ENCODE measurements around the gene TNFAIP8L2.

Gene TNFAIP8L2

GRCh38 chr1:151145304-151146071 lies 11.0 kb upstream of the TNFAIP8L2 start:
- no peak for TF ChIP-seq CTCF (IDR thresholded peaks at IDR 0.05; ENCODE audit: low read depth, low read length, missing control alignments)
- peak overlapping the region; percentile 51 for H3K4me3 ChIP-seq (replicated peaks; ENCODE audit: low read depth, low read length)
- no peak for DNase-seq (ENCODE audit: extremely low read depth, low read depth)

- no peak for TF ChIP-seq CTCF (IDR thresholded peaks at IDR 0.05; ENCODE audit: low read depth, low read length, missing control alignments)
- DNase-seq (ENCODE audit: extremely low read depth, low read depth), result no peak
- H3K4me3 ChIP-seq (replicated peaks; ENCODE audit: low read depth, low read length), result peak overlapping the region; percentile 51
These were observed 10.4 kb upstream of the TNFAIP8L2 start for GRCh38 chr1:151146072-151146411.

- peak; percentile 54 for DNase-seq (ENCODE audit: extremely low read depth, low read depth)
- no peak for TF ChIP-seq CTCF (IDR thresholded peaks at IDR 0.05; ENCODE audit: low read depth, low read length, missing control alignments)
- peak within 1 kb of the TSS; percentile 51 for H3K4me3 ChIP-seq (replicated peaks; ENCODE audit: low read depth, low read length)
These were observed 9.9 kb upstream of the TNFAIP8L2 start, which contains the start of gene SEMA6C for GRCh38 chr1:151146412-151147131. Gene SEMA6C (minus strand): TSS chr1:151146631. CDS start chr1:151142621, 4,010 bp downstream.

- peak overlapping the region; percentile 51 for H3K4me3 ChIP-seq (replicated peaks; ENCODE audit: low read depth, low read length)
- TF ChIP-seq CTCF (IDR thresholded peaks at IDR 0.05; ENCODE audit: low read depth, low read length, missing control alignments), result no peak
- no peak for DNase-seq (ENCODE audit: extremely low read depth, low read depth)
These were observed 9.3 kb upstream of the TNFAIP8L2 start for GRCh38 chr1:151147132-151147503.

GRCh38 chr1:151147665-151148064 lies 8.8 kb upstream of the TNFAIP8L2 start:
- DNase-seq (ENCODE audit: extremely low read depth, low read depth), result no peak
- TF ChIP-seq CTCF (IDR thresholded peaks at IDR 0.05; ENCODE audit: low read depth, low read length, missing control alignments), result no peak
- H3K4me3 ChIP-seq (replicated peaks; ENCODE audit: low read depth, low read length), result no peak overlapping the region

GRCh38 chr1:151157067-151157531 lies 650 bp downstream of the TNFAIP8L2 start:
- no peak for DNase-seq (ENCODE audit: extremely low read depth, low read depth)
- no peak overlapping the region for H3K4me3 ChIP-seq (replicated peaks; ENCODE audit: low read depth, low read length)
- TF ChIP-seq CTCF (IDR thresholded peaks at IDR 0.05; ENCODE audit: low read depth, low read length, missing control alignments), result no peak
